Ascending aorta (tissue), 2 donors: ENCODE data around the gene PTP4A2. TPM values are rescaled to one million over a fixed set of nuclear protein-coding genes. Genes with fewer than 3 reads are reported as not detected.
"Not testable (repeated sequence)": the region's sequence is repeated elsewhere in the genome, so short reads cannot be mapped to it uniquely, and the experiment has no call there.

Experiments used
- DNase-seq, 2 donors: peaks; one replicate each; pipeline ENCODE4 v3.0.0-alpha.2; 2019; ENCODE audit warnings: low spot score in 2 of 2
- H3K27ac ChIP-seq, 2 donors: fragments of 200-600 bp; sonication (generic); one replicate each; pipeline ENCODE4 v1.5.1; 2016 to 2017; ENCODE audit warnings: mild to moderate bottlenecking in 1 of 2
- H3K27me3 ChIP-seq: fragments of 200-600 bp; sonication (generic); one replicate; pipeline ENCODE4 v1.5.1; 2017
- H3K36me3 ChIP-seq, 2 donors: fragments of 200-600 bp; sonication (generic); one replicate each; pipeline ENCODE4 v1.5.1; 2016
- H3K4me1 ChIP-seq, 2 donors: fragments of 200-600 bp; sonication (generic); one replicate each; pipeline ENCODE4 v1.5.1; 2016 to 2017; ENCODE audit warnings: mild to moderate bottlenecking in 1 of 2
- H3K4me3 ChIP-seq, 2 donors: fragments of 200-600 bp; sonication (generic); one replicate each; pipeline ENCODE4 v1.5.1; 2016 to 2017; ENCODE audit warnings: mild to moderate bottlenecking in 1 of 2
- H3K9me3 ChIP-seq, 2 donors: fragments of 200-600 bp; sonication (generic); one replicate each; pipeline ENCODE4 v1.5.1; 2016
- intact Hi-C: fragments of 100-400 bp; cut with DNase I; formaldehyde crosslinking; loops from one replicate; pipeline ENCODE4 v1.15.1; 2023
- total RNA-seq: library from RNA; depleted of rRNA; stranded (reverse); fragments of >200 nt; gene quantifications from one replicate; pipeline ENCODE4 v1.1.0, GENCODE V29; 2016
- TF ChIP-seq, protein P1 (sequence below), 3 experiments: fragments of 200-600 bp in 2 of 3; fragments of 450-650 bp in 1 of 3; sonication (generic) in 2 of 3; IDR thresholded peaks; one replicate each; pipeline ENCODE4 v1.5.1; 2016 to 2019; ENCODE audit warnings: antibody characterized with exemption in 3 of 3, mild to moderate bottlenecking in 1 of 3, moderate library complexity in 1 of 3

Gene PTP4A2
- total RNA-seq, 1 donor from 2014 or later = 174 TPM

DNA sequence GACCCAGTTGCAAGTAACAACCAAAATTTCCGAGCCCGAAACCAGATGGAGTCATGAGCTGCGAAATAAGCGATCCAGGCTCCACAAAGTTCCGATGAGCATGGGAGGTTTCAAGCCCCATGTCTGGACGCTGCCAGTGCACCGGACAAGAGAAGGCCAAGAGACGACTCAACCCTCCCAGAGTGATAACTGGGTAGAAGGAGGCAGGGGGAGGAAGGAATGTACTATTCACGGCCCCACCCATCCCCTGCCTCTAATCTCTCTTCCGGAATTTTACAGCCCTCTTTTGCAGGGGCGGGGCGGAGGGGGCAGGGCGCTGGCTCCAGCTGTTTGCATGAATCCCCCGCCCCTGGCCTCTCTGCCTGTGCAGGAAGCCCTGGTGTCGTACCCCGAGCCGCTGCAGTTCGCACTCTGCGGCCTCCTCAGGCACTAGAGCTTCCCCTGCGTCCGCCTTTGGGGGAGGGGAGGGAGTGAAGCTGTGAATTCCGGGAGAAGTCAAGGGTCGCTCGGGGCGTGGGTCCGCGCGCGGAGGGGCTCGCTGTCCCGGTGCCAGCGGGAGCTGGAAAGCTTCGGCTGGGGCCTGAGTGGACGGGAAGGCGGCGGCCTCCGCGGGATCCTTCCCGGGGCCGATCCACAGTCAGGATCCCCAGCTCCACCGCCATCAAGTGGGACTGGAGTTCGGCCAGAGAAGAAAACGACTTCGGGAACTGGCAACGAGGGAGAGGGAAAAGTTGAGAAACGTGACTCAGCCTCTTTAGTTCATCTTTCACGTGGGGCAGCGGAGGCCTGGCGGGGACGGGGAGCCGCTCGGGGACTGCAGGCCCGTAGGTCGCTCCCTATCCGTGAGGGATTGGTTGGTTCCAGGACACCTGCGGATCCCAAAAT, 6.3 kb upstream of the PTP4A2 start:
- no peaks in the 10 kb centered on the region for H3K9me3 ChIP-seq
- intact Hi-C loops = loop anchor here (1.0 to 10.0 kb wide), 2 partner anchors 10 to 360 kb away; no protein-coding TSS in a partner anchor
- no peaks in the 10 kb centered on the region for H3K36me3 ChIP-seq
- peaks cover 4 to 12% of the 10 kb centered on the region in 2 donors for H3K4me1 ChIP-seq
- no peaks in the 10 kb centered on the region for H3K27me3 ChIP-seq
- H3K4me3 ChIP-seq = peak overlapping the region; percentile 18 to 59
- TF ChIP-seq, protein P1, sequence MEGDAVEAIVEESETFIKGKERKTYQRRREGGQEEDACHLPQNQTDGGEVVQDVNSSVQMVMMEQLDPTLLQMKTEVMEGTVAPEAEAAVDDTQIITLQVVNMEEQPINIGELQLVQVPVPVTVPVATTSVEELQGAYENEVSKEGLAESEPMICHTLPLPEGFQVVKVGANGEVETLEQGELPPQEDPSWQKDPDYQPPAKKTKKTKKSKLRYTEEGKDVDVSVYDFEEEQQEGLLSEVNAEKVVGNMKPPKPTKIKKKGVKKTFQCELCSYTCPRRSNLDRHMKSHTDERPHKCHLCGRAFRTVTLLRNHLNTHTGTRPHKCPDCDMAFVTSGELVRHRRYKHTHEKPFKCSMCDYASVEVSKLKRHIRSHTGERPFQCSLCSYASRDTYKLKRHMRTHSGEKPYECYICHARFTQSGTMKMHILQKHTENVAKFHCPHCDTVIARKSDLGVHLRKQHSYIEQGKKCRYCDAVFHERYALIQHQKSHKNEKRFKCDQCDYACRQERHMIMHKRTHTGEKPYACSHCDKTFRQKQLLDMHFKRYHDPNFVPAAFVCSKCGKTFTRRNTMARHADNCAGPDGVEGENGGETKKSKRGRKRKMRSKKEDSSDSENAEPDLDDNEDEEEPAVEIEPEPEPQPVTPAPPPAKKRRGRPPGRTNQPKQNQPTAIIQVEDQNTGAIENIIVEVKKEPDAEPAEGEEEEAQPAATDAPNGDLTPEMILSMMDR (IDR thresholded peaks at IDR 0.05) = no peak
- H3K27ac ChIP-seq = peak overlapping the region; percentile 93 to 95
- DNase-seq = peak; percentile 66 to 93

DNA sequence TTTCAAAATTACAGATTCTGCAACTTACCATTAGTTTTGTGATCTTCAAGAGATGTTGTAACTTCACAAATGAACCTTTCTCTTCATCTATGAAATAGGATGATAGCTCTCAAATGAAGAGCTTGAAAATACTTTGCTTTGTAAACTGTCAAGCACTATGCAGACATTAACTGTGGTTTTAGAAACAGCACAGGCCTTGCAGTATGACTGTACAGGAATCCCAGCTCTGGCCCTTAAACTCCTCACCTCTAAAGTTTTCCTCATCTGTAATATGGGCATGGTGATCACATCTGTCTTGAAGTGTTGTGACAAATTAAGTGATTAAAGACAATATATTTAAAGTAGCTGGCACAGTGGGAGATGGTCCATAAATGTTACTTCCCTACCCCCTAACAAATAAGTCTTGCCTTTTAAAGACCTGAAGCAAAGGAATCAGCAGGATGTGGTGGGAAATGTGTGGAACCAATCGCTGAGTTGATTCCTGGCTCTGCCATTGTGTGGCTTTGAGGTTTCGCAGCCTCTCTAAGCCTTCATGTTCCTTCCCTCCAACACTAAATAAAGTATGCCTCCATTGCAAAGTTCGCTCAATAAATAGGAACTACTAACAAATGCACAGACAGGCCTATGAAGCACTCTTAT, 5.5 kb upstream of the PTP4A2 start:
- intact Hi-C loops = loop anchor here (1.0 to 10.0 kb wide), 2 partner anchors 11 to 359 kb away; no protein-coding TSS in a partner anchor
- H3K36me3 ChIP-seq = no peaks in the 10 kb centered on the region
- no peaks in the 10 kb centered on the region for H3K9me3 ChIP-seq
- H3K4me1 ChIP-seq = peaks cover 4 to 13% of the 10 kb centered on the region in 2 donors
- peak overlapping the region; percentile 93 to 95 for H3K27ac ChIP-seq
- peak overlapping the region in 1 of 2 donors; percentile 59 for H3K4me3 ChIP-seq
- TF ChIP-seq, protein P1 (IDR thresholded peaks at IDR 0.05) = no peak
- H3K27me3 ChIP-seq = no peaks in the 10 kb centered on the region
- DNase-seq = no peak

DNA sequence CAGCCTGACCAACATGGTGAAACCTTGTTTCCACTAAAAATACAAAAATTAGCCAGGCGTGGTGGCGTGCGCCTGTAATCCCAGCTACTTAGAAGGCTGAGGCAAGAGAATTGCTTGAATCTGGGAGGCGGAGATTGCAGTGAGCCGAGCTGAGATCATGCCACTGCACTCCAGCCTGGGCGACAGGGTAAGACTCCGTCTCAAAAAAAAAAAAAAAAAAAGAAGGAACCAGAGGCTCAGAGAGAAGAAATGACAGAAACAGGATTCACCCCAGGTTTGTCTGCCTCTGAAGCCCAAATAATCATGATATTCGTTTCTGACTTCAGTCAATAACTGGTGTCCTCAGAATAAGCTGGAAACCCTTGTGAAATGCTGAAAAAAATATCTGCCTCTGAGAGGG, 3.9 kb upstream of the PTP4A2 start:
- DNase-seq, H3K27me3 ChIP-seq, H3K4me3 ChIP-seq, H3K36me3 ChIP-seq, H3K9me3 ChIP-seq: not testable (repeated sequence)
- intact Hi-C loops = loop anchor here (10.0 kb wide), 1 partner anchor 357 kb away; no protein-coding TSS in a partner anchor
- Histone ChIP-seq H3K4me1 (peaks cover 4 to 15% of the 10 kb centered on the region in 2 donors), H3K27ac (peak overlapping the region; percentile 38 to 50)

DNA sequence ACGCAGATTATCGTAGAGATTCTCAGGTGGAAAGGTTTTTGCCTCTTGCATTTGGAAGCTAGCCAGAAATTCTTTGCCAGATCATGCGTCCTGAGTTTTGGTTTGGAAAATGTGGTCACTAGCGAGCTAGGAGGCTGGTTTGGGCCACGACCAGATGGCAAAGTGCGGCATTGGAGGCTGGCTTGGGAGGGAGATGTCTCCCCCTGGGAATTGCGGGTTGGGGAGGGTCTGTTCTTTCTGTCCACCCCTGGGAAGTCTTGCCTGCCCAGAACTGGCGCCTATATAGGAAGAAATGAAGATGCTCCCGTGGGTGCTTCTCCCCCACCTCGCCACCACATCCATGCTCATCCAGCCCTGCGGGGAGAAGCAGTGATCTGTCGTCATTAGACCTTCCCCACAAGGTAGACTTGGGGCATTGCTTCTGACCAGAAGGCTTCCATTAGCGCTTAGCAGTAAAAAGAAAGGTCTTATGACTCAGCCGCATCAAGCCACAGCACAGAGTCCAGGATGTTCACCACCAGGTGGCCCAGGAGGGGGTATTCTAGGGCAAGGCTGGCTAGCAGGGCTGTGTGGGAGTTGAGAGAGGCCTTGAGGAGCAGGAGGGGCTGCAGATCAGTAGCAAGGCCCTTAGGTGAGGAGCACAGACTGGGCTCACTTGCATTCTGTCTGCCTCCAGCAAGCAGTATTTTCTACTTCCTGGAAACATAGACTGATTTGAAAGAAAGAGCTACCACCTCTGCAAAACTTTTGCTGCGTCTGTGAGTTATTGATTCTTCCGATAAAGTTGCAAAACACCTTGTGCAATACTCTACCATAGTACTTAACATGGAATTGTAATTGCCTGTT, 1.5 kb upstream of the PTP4A2 start:
- TF ChIP-seq, protein P1 (IDR thresholded peaks at IDR 0.05) = peak; percentile 17 to 36 (median 23)
- no peaks in the 10 kb centered on the region for H3K27me3 ChIP-seq
- no peaks in the 10 kb centered on the region for H3K36me3 ChIP-seq
- peaks cover 12 to 21% of the 10 kb centered on the region in 2 donors for H3K4me1 ChIP-seq
- intact Hi-C loops = loop anchor here (5.0 to 10.0 kb wide), 3 partner anchors 123 to 355 kb away; no protein-coding TSS in a partner anchor
- no peak overlapping the region for H3K4me3 ChIP-seq
- peak overlapping the region; percentile 11 to 94 for H3K27ac ChIP-seq
- no peaks in the 10 kb centered on the region for H3K9me3 ChIP-seq
- peak in 1 of 2 donors; percentile 74 for DNase-seq

DNA sequence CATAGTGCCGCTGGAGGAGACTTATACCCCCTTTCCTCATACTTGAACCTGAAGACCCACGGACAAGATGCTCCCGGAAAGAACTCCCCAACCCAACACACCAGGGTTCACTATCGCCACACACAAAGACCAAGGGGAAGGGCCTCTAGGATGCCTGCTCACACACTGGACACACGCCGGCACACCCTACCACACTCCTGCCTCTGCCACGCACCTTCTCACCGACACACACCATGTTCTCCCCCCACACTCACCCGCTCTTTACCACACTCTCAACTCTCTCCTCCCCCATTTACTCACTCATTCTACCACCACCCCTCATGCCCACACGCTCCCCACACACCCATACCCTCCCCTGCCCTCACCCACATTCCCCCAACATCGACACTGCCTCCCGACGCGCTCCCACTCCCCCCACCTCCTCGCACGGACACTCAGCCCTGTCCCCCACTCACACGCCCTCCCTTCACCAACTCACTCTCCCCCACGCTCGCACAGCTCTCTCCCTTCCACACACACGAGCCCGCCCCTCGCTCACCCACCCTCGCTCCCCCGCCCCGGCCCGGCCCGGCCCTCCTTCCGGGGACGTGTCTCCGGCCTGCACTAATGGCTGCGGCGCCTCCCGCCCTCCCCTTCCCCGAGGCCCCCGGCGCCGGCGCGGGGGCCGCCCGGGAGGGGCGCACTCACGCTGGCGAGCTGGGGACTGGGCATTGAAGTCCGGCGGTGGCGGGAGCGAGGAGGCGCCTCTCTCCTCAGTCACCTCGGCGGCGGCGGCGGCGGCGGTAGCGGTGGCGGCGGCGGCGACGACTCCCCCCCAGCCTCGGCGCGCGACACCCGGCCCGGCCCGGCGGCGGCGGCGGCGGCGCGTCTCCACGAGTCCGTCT, 626 bp downstream of the PTP4A2 start:
- DNase-seq = peak; percentile 31 to 90
- H3K4me1 ChIP-seq = peaks cover 13 to 34% of the 10 kb centered on the region in 2 donors
- intact Hi-C loops = loop anchor here (1.0 to 5.0 kb wide), 4 partner anchors 19 to 290 kb away; partner anchors contain the start of gene KHDRBS1
- peak overlapping the region; percentile 70 to 85 for H3K4me3 ChIP-seq
- peak overlapping the region; percentile 94 to 97 for H3K27ac ChIP-seq
- H3K27me3 ChIP-seq = no peaks in the 10 kb centered on the region
- TF ChIP-seq, protein P1 (IDR thresholded peaks at IDR 0.05) = no peak
- no peaks in the 10 kb centered on the region for H3K9me3 ChIP-seq
- H3K36me3 ChIP-seq = no peaks in the 10 kb centered on the region
